K562 (cell line): ENCODE measurements around the gene ATG13. TPM values are rescaled to one million over a fixed set of nuclear protein-coding genes. Genes with fewer than 3 reads are reported as not detected.

Experiments
- BRD4 ChIP-seq: fragments of 200-600 bp; sonication (generic); IDR thresholded peaks from 2 replicates; pipeline ENCODE4 v1.6.1; 2017; ENCODE audit warnings: inconsistent platforms
- CBFA2T3 ChIP-seq: fragments of 450-650 bp; IDR thresholded peaks from 2 replicates; pipeline ENCODE4 v1.6.1; 2017
- ETV1 ChIP-seq: fragments of 450-650 bp; conservative IDR thresholded peaks from 2 replicates; pipeline ENCODE4 v1.6.1; 2016; ENCODE audit warnings: missing genetic modification characterization, control low read depth, low read depth, missing compliant biosample characterization
- HIVEP1 ChIP-seq: fragments of 250-450 bp; sonication (Bioruptor Pico); IDR thresholded peaks from 2 replicates; pipeline ENCODE4 v1.4.0; 2020; ENCODE audit warnings: mild to moderate bottlenecking
- HMG20B ChIP-seq: fragments of 250-450 bp; sonication (Bioruptor Pico); IDR thresholded peaks from 2 replicates; pipeline ENCODE4 v1.5.0; 2021; ENCODE audit warnings: mild to moderate bottlenecking
- LCOR ChIP-seq: sonication (generic); formaldehyde crosslinking; IDR thresholded peaks from 2 replicates; pipeline ENCODE4 v1.8.0; 2022; ENCODE audit warnings: mild to moderate bottlenecking, missing genetic modification reagents
- MCM5 ChIP-seq: fragments of 450-650 bp; IDR thresholded peaks from 2 replicates; pipeline ENCODE4 v1.6.1; 2016; ENCODE audit warnings: low read depth
- MEF2A ChIP-seq: IDR thresholded peaks from 2 replicates; pipeline ENCODE4 v1.6.1; 2011; ENCODE audit warnings: low read depth, mild to moderate bottlenecking, low read length, moderate library complexity; ENCODE audit not compliant: control insufficient read depth
- MTA2 ChIP-seq: fragments of 450-650 bp; IDR thresholded peaks from 2 replicates; pipeline ENCODE4 v1.6.1; 2016; ENCODE audit warnings: low read depth
- POLR2AphosphoS5 ChIP-seq: IDR thresholded peaks from 2 replicates; pipeline ENCODE4 v1.6.1; 2011; ENCODE audit warnings: mild to moderate bottlenecking, low read depth, low read length, moderate library complexity; ENCODE audit not compliant: control insufficient read depth, insufficient read depth
- RNF2 ChIP-seq: sonication (generic); IDR thresholded peaks from 2 replicates; pipeline ENCODE4 v1.6.1; 2016
- XRCC5 ChIP-seq: fragments of 200-400 bp; formaldehyde crosslinking; IDR thresholded peaks from 2 replicates; pipeline ENCODE4 v1.6.1; 2017; ENCODE audit warnings: low read depth, mild to moderate bottlenecking, low read length
- ZFPM2 ChIP-seq: fragments of 250-450 bp; sonication (Bioruptor Pico); IDR thresholded peaks from 2 replicates; pipeline ENCODE4 v1.5.1; 2022; ENCODE audit warnings: mild to moderate bottlenecking
- ZKSCAN8 ChIP-seq: fragments of 200-800 bp; sonication (Bioruptor generic); IDR thresholded peaks from 2 replicates; pipeline ENCODE4 v1.6.1; 2016; ENCODE audit warnings: missing genetic modification characterization, missing compliant biosample characterization
- ZNF184 ChIP-seq: sonication (generic); formaldehyde crosslinking; IDR thresholded peaks from 2 replicates; pipeline ENCODE4 v1.5.0; 2020; ENCODE audit warnings: missing genetic modification reagents
- ZNF263 ChIP-seq: sonication (generic); formaldehyde crosslinking; IDR thresholded peaks from 2 replicates; pipeline ENCODE4 v1.8.0; 2022; ENCODE audit warnings: mild to moderate bottlenecking, missing genetic modification reagents, borderline replicate concordance
- ZNF764 ChIP-seq: fragments of 250-450 bp; sonication (Bioruptor Pico); IDR thresholded peaks from 2 replicates; pipeline ENCODE4 v1.4.0; 2020; ENCODE audit warnings: low read depth, mild to moderate bottlenecking, moderate library complexity
- ZZZ3 ChIP-seq: fragments of 450-650 bp; IDR thresholded peaks from 2 replicates; pipeline ENCODE4 v1.6.1; 2016; ENCODE audit warnings: antibody characterized with exemption, mild to moderate bottlenecking, moderate library complexity
- polyA plus RNA-seq, 8 experiments: library from polyadenylated mRNA; depleted of rRNA in 4 of 8; stranded (reverse) in 5 of 8; unstranded in 3 of 8; fragments of >200 nt; fragmentation: Nextera tagmentation in 2 of 8; fragmentation: Illumina TruSeq in 1 of 8; extraction: Ambion mirVana in 2 of 8; extraction: Trizol in 1 of 8; gene quantifications; 2 replicates each; pipeline versions ENCODE4 v1.2.1 to v1.2.3, GENCODE V29; 2011 to 2014; ENCODE audit warnings: inconsistent platforms in 1 of 8, missing spikeins in 1 of 8
- total RNA-seq, 7 experiments: library from RNA; depleted of rRNA in 6 of 7; stranded (reverse); fragments of >200 nt in 6 of 7; fragmentation: Illumina TruSeq in 2 of 7; extraction: Trizol in 2 of 7; gene quantifications; 2 replicates each; pipeline versions ENCODE4 v1.2.1 to v1.2.3, GENCODE V29; 2011 to 2021; ENCODE audit warnings: low replicate concordance in 1 of 7
- TF ChIP-seq, protein P1 (sequence below): fragments of 450-650 bp; IDR thresholded peaks from 2 replicates; pipeline ENCODE4 v1.6.1; 2016; ENCODE audit warnings: antibody characterized with exemption
- TF ChIP-seq, protein P2 (sequence below): fragments of 450-650 bp; IDR thresholded peaks from 2 replicates; pipeline ENCODE4 v1.6.1; 2016
- TF ChIP-seq, protein P3 (sequence below): fragments of 250-450 bp; sonication (Bioruptor Pico); IDR thresholded peaks from 2 replicates; pipeline ENCODE4 v1.4.0; 2020; ENCODE audit warnings: mild to moderate bottlenecking, moderate library complexity
- TF ChIP-seq, protein P4 (sequence below): sonication (generic); formaldehyde crosslinking; IDR thresholded peaks from 2 replicates; pipeline ENCODE4 v1.8.0; 2022; ENCODE audit warnings: mild to moderate bottlenecking, missing genetic modification reagents
- TF ChIP-seq, protein P5 (sequence below): fragments of 450-650 bp; formaldehyde crosslinking; IDR thresholded peaks from 2 replicates; pipeline ENCODE4 v1.4.0; 2020; ENCODE audit warnings: mild to moderate bottlenecking, moderate library complexity

ATG13 gene
- total and polyA plus RNA-seq, 9 of the 15 experiments (the other 6 are each of a cell fraction or from before 2014, with no cell fraction given), result 13.1 to 61.5 (median 36.5) TPM

DNA sequence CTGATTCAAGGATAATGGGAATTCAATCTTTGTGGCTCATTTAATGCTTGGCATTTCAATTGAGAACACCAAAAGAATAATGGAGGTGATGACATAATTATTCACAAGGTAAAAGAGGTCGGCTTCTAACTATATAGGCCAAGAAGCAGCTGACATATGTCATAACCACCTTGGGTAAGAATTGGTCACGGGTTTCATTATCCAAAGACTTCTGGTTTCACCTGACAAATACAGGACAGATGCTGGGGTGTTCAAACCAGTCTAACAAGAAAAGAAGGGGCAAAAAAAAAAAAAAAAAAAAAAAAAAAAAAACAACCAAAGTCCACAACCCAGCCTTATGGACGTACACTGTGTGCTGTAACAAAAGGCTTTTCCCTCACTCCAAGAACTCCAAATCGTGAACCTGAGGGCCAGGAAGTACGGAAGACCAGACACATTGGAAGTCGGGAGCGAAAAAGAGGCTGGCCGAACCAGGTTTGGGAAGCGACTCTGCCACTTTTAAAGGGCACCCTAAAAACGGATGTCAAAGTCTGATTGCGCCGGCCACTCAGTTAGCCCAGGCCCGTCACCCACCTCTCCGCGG lies 711 bp upstream of the ATG13 start (continued):
- TF ChIP-seq ETV1 (no peak; the same call in 1 of the 2 replicates), HMG20B (CRISPR knock-in tag) (no peak), POLR2AphosphoS5 (no peak), ZKSCAN8 (CRISPR knock-in tag) (no peak), CBFA2T3 (no peak), XRCC5 (no peak), MCM5 (no peak), ZNF184 (CRISPR knock-in tag) (no peak), ZNF764 (CRISPR knock-in tag) (no peak), ZFPM2 (CRISPR knock-in tag) (no peak), HIVEP1 (CRISPR knock-in tag) (no peak), MTA2 (no peak), ZNF263 (no peak), MEF2A (no peak), LCOR (CRISPR knock-in tag) (peak; percentile 75; the same call in 1 of the 2 replicates), ZZZ3 (0 out of 2 replicates have a peak, but pooled peaks have one; percentile 28), RNF2 (no peak), BRD4 (no peak)
- TF ChIP-seq, protein P1, sequence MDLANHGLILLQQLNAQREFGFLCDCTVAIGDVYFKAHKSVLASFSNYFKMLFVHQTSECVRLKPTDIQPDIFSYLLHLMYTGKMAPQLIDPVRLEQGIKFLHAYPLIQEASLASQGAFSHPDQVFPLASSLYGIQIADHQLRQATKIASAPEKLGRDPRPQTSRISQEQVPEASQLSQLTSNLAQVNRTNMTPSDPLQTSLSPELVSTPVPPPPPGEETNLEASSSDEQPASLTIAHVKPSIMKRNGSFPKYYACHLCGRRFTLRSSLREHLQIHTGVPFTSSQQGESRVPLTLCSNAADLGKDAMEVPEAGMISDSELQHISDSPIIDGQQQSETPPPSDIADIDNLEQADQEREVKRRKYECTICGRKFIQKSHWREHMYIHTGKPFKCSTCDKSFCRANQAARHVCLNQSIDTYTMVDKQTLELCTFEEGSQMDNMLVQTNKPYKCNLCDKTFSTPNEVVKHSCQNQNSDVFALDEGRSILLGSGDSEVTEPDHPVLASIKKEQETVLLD, result no peak
- TF ChIP-seq, protein P2, sequence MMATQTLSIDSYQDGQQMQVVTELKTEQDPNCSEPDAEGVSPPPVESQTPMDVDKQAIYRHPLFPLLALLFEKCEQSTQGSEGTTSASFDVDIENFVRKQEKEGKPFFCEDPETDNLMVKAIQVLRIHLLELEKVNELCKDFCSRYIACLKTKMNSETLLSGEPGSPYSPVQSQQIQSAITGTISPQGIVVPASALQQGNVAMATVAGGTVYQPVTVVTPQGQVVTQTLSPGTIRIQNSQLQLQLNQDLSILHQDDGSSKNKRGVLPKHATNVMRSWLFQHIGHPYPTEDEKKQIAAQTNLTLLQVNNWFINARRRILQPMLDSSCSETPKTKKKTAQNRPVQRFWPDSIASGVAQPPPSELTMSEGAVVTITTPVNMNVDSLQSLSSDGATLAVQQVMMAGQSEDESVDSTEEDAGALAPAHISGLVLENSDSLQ, result no peak
- TF ChIP-seq, protein P3, sequence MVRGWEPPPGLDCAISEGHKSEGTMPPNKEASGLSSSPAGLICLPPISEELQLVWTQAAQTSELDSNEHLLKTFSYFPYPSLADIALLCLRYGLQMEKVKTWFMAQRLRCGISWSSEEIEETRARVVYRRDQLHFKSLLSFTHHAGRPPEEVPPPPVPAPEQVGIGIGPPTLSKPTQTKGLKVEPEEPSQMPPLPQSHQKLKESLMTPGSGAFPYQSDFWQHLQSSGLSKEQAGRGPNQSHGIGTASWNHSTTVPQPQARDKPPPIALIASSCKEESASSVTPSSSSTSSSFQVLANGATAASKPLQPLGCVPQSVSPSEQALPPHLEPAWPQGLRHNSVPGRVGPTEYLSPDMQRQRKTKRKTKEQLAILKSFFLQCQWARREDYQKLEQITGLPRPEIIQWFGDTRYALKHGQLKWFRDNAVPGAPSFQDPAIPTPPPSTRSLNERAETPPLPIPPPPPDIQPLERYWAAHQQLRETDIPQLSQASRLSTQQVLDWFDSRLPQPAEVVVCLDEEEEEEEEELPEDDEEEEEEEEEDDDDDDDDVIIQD (CRISPR knock-in tag), result no peak
- TF ChIP-seq, protein P4, sequence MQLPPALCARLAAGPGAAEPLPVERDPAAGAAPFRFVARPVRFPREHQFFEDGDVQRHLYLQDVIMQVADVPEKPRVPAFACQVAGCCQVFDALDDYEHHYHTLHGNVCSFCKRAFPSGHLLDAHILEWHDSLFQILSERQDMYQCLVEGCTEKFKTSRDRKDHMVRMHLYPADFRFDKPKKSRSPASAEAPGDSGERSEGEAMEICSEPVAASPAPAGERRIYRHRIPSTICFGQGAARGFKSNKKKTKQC (CRISPR knock-in tag), result no peak
- TF ChIP-seq, protein P5, sequence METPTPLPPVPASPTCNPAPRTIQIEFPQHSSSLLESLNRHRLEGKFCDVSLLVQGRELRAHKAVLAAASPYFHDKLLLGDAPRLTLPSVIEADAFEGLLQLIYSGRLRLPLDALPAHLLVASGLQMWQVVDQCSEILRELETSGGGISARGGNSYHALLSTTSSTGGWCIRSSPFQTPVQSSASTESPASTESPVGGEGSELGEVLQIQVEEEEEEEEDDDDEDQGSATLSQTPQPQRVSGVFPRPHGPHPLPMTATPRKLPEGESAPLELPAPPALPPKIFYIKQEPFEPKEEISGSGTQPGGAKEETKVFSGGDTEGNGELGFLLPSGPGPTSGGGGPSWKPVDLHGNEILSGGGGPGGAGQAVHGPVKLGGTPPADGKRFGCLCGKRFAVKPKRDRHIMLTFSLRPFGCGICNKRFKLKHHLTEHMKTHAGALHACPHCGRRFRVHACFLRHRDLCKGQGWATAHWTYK, result no peak
